ENCODE data around the gene TEAD2.

- TF ChIP-seq ESRRG (CRISPR knock-in tag; IDR thresholded peaks at IDR 0.05) (no peak), PATZ1 (CRISPR knock-in tag; IDR thresholded peaks at IDR 0.05; ENCODE audit: borderline replicate concordance) (no peak), CSDC2 (CRISPR knock-in tag; IDR thresholded peaks at IDR 0.05) (no peak), ZNF565 (CRISPR knock-in tag; conservative IDR thresholded peaks at IDR 0.05; ENCODE audit: low read depth) (no peak)
These were observed 37.8 kb upstream of the TEAD2 start for GRCh38 chr19:49400029-49400428.
